Left ventricle myocardium inferior (tissue), 1 donor: ENCODE measurements around the gene ACRBP. TPM values are rescaled to one million over a fixed set of nuclear protein-coding genes. Genes with fewer than 3 reads are reported as not detected.

ENCODE experiments used
- DNase-seq: peaks from one replicate; pipeline ENCODE4 v3.0.0-alpha.2; 2020
- H3K27ac ChIP-seq: fragments of 200-600 bp; replicated peaks from 2 replicates; pipeline ENCODE4 v1.8.0; 2021
- H3K27me3 ChIP-seq: fragments of 200-600 bp; 2 replicates; pipeline ENCODE4 v1.8.0; 2021; ENCODE audit warnings: low read depth
- H3K36me3 ChIP-seq: fragments of 200-600 bp; 2 replicates; pipeline ENCODE4 v1.8.0; 2021
- H3K4me1 ChIP-seq: fragments of 200-600 bp; 2 replicates; pipeline ENCODE4 v1.8.0; 2021
- H3K4me3 ChIP-seq: fragments of 200-600 bp; 2 replicates; pipeline ENCODE4 v1.8.0; 2021; ENCODE audit warnings: mild to moderate bottlenecking, moderate library complexity
- H3K9me3 ChIP-seq: fragments of 200-600 bp; replicated peaks from 2 replicates; pipeline ENCODE4 v1.8.0; 2021
- intact Hi-C: fragments of 100-400 bp; cut with micrococcal nuclease; formaldehyde crosslinking; loops from one replicate; pipeline ENCODE4 v1.11.0; 2022
- long read RNA-seq: library from polyadenylated mRNA; unstranded; transcript quantifications from one replicate; pipeline ENCODE4 v2.0.0, GENCODE V29; 2021
- total RNA-seq: library from RNA; stranded (reverse); fragmentation: NEBNext Ultra II Directional; extraction: Animal tissue kit (Norgen Biotek cat#: 25700); gene quantifications from one replicate; pipeline ENCODE4 v1.2.1, GENCODE V29; 2021
- TF ChIP-seq, protein P1 (sequence below): fragments of 200-600 bp; IDR thresholded peaks from 2 replicates; pipeline ENCODE4 v1.8.0; 2021; ENCODE audit warnings: antibody characterized with exemption, mild to moderate bottlenecking, borderline replicate concordance
- donor health status: DM: no; HTN: yes; CAD: no; lungs with severe emphysema.

The ACRBP gene
- 1.4 TPM for total RNA-seq
- long read RNA-seq, partial matches to known transcripts: 1 of 2 reads
- long read RNA-seq, other reads (novel, unspliced or antisense): 0 of 2 reads

DNA sequence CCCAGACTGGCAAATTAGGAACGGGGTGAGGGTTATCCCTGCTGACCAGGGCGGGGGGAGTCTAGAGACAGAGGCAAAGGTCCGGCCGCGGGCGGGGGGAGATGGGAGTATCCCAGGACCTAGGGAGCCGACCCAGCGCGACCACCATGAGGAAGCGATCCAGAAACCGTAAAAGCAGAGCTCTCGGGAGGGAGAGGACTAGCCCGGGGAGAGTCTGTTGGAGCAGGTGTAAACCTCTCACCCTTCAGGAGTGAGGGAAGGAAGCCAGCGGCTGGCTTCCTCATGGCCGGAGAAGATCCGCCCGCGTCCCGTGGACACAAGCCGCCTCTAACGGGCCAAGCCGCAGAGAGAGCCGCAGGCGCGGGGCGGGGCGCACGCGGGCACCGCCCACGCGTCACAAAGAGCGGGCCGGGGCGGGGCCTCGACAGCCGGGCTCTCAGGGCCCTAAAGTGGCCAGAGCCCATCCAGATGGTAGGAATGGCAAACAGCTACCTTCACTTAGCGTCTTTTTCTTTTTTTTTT is at the start of gene ACRBP:
ACRBP (minus strand) TSS at position 350 of the 522 bp plus-strand sequence; CDS start at position 284, 66 bp downstream.
- DNase-seq: peak; percentile 85
- peak within 1 kb of the TSS; percentile 60 for H3K27ac ChIP-seq
- peak within 1 kb of the TSS; percentile 65 for H3K4me3 ChIP-seq
- intact Hi-C loops: no loop called here
- peaks cover 15% of the 10 kb centered on the region for H3K4me1 ChIP-seq
- peaks cover 35% of the 10 kb centered on the region for H3K36me3 ChIP-seq
- peaks cover 12% of the 10 kb centered on the region for H3K9me3 ChIP-seq
- TF ChIP-seq, protein P1, sequence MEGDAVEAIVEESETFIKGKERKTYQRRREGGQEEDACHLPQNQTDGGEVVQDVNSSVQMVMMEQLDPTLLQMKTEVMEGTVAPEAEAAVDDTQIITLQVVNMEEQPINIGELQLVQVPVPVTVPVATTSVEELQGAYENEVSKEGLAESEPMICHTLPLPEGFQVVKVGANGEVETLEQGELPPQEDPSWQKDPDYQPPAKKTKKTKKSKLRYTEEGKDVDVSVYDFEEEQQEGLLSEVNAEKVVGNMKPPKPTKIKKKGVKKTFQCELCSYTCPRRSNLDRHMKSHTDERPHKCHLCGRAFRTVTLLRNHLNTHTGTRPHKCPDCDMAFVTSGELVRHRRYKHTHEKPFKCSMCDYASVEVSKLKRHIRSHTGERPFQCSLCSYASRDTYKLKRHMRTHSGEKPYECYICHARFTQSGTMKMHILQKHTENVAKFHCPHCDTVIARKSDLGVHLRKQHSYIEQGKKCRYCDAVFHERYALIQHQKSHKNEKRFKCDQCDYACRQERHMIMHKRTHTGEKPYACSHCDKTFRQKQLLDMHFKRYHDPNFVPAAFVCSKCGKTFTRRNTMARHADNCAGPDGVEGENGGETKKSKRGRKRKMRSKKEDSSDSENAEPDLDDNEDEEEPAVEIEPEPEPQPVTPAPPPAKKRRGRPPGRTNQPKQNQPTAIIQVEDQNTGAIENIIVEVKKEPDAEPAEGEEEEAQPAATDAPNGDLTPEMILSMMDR: no peak
- no peaks in the 10 kb centered on the region for H3K27me3 ChIP-seq

DNA sequence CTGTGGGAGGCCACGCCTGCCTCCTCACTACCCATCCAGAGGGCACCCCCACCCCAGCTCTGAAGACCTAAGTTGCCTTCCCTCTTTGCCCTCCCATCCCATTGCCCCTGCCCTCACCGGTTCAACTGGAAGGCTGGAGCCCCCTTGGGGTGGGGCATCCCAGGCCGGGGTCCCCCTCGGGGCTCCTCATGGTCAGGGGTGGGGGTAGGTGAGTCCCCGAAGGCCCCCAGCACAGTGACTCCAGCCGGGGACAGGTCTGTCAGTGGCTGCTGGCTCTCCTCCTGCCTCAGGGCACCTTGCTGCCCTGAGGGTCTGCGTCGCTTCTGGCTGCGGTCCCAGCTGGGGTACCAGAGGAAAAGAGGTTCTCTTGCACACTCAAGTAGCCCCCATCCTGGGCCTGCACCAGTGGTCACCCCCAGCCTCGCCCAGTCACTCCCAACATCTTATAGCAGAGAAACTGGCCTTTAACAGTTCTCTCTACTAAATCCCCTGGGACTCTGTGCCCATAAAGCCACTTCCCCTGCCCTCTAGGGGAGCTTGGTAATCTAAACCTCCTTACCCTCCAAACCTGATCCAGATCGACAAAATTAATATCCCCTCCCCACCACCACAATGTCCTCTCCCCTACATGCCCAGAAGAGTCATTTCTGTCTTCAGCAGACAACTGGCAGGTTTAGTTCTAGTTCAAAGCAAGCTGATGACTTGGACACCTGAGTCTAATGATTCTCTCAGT is 48.2 kb upstream of the ACRBP start:
- Histone ChIP-seq H3K4me1 (peaks cover 19% of the 10 kb centered on the region), H3K9me3 (no peaks in the 10 kb centered on the region), H3K4me3 (no peak overlapping the region), H3K36me3 (no peaks in the 10 kb centered on the region), H3K27me3 (peaks cover 55% of the 10 kb centered on the region), H3K27ac (no peak overlapping the region)
- intact Hi-C loops: no loop called here
- no peak for DNase-seq
- TF ChIP-seq, protein P1: no peak

DNA sequence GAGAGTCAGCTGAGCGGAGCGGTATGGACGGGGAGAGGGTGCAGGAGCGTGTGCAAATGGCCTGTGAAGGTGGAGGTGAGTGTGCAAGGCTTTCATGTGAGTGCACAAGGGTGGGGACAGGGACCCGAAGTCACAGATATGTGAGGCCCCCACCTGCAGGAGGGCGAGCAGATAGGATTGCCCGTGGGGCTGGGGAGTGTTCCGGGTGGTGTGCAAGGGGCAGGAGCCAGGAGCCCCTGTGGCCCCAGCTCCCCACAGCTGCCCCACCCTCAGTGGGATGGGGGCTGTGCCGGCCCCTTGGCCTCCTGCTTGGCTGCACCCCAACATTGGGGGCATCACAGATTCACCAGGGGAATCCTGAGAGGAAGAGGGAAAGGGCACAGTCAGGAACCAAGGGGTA is 47.5 kb upstream of the ACRBP start:
- peaks cover 47% of the 10 kb centered on the region for H3K27me3 ChIP-seq
- no peak overlapping the region for H3K4me3 ChIP-seq
- H3K9me3 ChIP-seq: no peaks in the 10 kb centered on the region
- intact Hi-C loops: no loop called here
- H3K27ac ChIP-seq: no peak overlapping the region
- H3K36me3 ChIP-seq: no peaks in the 10 kb centered on the region
- TF ChIP-seq, protein P1: no peak
- no peak for DNase-seq
- H3K4me1 ChIP-seq: peaks cover 19% of the 10 kb centered on the region

DNA sequence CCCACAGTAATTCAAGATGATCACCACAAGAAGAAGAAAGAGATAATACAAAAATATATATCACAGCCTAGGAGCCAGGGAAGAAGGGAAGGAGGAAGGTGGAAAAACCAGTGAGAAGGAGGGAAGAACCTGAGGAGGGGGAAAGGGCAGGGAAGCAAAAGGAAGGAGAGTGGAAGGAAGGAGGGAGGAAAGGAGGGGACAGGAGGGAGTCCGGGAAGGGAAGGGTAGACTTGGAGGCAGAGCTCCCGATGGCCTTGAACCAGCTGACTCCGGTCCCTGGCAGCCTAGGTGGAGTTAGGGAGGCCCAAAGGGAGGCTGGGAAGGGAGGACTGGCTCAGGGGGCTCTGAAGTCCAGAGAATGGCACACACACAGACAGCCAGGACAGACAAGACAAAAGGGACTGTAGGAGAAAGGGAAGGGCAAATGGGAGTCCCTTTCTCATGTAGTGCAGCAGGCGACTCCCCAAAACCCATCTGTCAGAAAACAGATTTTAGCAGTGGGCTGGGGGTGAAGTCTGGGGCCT is 46.7 kb upstream of the ACRBP start:
- no peak for DNase-seq
- Histone ChIP-seq H3K4me3 (no peak overlapping the region), H3K27ac (no peak overlapping the region), H3K27me3 (peaks cover 39% of the 10 kb centered on the region), H3K4me1 (peaks cover 23% of the 10 kb centered on the region), H3K9me3 (no peaks in the 10 kb centered on the region), H3K36me3 (no peaks in the 10 kb centered on the region)
- TF ChIP-seq, protein P1: no peak
- intact Hi-C loops: no loop called here

DNA sequence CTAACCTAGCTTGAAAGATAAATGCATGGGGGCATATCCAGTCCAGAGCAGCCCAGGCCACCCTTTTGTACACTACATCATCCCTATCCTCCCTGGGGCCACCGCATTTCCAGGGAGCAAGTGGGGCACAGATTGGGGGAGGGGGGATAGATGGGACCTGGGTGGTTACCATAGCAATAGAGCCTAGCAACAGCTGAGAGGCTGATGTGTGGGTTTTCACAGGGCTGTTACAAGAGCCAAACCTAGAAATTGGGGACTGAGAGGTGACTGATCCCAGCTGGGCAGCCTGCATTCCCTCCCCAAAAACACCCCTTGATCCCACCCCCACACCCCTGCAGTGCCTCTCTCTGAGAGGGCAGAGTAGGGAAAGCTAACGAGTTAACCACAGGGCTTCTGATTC is 45.7 kb upstream of the ACRBP start:
- no peak for DNase-seq
- Histone ChIP-seq H3K36me3 (no peaks in the 10 kb centered on the region), H3K4me3 (no peak overlapping the region), H3K27ac (no peak overlapping the region), H3K4me1 (peaks cover 33% of the 10 kb centered on the region), H3K9me3 (no peaks in the 10 kb centered on the region), H3K27me3 (peaks cover 29% of the 10 kb centered on the region)
- intact Hi-C loops: no loop called here
- TF ChIP-seq, protein P1: no peak
